Measurements from ENCODE around the gene GOLGA3.
"Not testable (repeated sequence)": the region's sequence is repeated elsewhere in the genome, so short reads cannot be mapped to it uniquely, and the experiment has no call there.

GOLGA3 gene

DNA sequence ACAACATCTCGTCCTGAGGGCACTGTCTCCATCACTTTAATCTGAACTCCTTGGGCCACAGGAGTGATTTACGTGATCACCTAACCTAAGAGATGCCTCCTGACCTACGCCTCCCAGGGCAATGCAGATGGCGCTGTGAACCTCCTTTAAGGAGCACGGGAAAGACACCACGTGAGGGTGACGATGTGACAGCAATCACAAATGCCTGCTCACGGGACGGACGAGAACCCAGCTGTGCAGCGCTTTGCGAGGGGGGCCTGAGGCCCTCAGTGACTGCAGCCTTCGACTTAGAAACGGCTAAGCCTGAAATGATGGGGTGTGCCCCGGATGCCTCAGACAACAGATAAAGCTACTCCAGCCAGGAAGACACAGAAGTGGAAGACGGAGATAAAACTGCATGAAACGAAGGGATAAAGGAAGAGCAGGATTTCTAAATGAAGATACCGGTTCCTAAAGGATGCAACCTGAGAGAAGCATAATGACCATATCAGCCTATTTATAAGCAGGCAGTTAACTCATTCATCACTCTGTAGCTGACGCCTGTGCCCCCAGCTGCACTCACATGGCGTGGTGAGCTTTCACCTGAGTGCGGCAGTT is 13.9 kb upstream of the GOLGA3 start:
- no peak for DNase-seq (ENCODE audit: low read depth)

DNA sequence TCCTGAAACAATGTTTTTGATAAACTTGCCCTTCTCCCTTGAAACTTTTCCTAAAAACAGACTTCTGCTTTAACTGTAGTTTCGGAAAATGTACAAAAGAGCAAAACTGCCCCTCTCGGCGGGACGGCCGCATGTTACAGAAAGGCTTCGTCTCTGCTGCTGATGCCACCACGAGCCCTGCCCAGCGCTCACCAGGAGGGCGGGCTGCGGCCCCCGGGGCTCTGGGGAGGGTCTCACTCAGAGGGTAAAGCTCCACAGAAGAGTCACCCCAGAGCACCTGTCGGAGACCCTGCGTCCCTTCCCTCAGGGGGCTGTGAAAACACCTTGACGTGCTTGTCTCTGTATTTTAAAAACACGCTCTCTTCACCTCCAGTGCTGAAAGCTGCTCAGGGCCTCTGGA is 12.5 kb upstream of the GOLGA3 start:
- DNase-seq (ENCODE audit: low read depth) = no peak

DNA sequence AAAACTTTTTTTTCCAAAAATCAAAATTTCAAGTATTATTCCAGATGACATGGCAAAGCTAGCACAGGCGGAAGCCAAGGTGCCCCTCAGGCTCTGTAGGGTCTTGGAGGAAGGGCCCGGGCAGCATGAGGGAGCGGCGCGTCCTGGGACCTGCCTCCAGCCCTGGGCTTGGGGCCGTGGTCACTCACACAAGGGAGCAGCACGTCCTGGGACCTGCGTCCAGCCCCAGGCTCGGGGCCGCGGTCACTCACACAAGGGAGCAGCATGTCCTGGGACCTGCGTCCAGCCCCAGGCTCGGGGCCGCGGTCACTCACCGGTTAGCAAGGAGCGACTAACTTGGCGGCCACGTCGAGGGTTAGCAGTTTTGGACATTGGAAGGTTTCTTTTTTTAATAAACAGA is 11.9 kb upstream of the GOLGA3 start:
- DNase-seq (ENCODE audit: low read depth) = no peak

DNA sequence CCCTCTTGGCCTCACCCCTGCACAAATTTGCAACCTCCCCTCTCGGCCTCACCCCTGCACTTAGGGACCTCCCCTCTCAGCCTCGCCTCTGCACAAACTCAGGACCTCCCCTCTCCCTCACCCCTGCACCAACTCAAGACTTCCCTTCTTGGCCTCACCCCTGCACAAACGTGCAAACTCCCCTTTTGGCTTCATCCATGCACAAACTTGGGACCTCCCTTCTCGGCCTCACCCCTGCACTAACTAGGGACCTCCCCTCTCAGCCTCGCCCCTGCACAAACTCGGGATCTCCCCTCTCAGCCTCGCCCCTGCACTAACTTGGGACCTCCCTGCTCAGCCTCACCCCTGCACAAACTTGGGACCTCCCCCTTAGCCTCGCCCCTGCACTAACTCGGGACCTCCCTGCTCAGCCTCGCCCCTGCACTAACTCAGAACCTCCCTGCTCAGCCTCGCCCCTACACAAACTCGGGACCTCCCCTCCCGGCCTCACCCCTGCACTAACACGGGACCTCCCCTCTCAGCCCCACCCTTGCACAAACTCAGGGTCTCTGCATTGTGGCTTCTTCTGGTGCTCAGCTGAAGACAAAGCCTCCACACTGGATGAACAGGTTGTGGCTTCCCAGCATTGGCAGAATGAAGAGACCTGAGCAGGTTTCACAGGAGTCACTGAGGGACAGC is 11.0 kb upstream of the GOLGA3 start:
- DNase-seq (ENCODE audit: low read depth) = no peak

DNA sequence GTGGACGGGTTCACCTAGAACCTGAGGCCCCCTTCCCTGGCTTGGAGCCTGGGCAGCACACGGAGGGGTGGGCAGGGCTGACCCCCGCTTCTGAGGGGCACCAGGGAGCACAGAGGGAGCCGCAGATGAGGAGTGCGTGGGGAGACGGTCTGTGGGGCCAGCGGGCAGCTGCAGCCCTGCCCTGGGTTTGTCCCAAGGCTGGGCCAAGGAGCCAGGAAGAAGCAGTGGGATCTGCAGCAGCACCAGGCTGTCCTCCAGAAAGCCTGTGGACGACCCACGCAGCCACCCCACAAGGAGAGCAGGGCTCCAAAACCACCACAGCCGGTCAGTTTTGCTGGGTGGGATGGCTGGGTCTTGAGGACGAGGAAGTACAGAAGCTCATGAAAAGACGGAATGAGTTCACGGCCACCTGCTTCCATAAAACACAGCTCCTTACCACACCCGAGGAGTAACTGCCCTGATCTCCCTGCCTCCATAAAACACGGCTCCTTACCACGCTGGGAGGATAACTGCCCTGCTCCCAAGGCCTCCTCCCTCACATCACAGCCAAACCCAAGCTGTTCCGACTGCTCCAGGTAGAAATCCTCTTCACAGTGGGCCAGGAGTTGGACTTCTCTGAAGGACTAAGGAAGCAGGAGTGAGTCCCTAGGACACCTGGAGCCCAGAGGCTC is 9.9 kb upstream of the GOLGA3 start:
- DNase-seq (ENCODE audit: low read depth) = no peak

DNA sequence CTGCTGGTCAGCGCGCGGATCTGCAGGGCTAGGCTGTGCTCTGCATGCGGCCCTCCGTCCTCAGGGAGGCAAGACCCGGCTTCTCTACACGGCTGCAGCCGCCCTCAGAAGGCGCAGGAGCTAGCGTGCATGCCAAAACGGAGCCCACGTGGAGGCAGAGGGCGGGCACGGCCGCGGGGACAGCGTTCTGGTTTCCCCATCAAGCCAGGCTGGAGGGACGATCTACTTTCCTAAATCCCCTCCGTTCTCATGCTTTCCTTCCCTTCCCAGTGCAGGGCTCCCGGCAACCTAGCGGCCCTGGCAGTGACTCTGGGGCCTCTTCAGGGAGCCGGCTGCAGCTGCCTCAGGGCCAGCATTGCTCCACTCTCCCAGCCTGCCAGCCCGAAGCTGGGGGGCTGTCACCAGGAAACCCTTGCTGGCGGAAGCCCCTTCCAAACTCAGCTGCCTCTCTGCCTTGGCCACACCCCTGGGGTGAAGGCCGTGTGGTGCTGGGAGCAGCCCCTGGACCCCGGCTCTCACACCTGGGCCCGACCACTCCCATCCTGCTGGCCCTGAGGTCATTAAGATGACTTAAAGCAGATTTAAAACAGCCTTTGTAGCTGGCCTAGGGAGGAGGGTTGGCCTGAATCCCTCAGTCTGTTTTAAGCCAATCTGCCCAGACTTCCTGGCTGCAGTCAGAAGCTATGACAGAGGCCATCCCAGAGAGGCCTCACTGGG is 9.2 kb upstream of the GOLGA3 start:
- DNase-seq (ENCODE audit: low read depth) = peak; percentile 35

DNA sequence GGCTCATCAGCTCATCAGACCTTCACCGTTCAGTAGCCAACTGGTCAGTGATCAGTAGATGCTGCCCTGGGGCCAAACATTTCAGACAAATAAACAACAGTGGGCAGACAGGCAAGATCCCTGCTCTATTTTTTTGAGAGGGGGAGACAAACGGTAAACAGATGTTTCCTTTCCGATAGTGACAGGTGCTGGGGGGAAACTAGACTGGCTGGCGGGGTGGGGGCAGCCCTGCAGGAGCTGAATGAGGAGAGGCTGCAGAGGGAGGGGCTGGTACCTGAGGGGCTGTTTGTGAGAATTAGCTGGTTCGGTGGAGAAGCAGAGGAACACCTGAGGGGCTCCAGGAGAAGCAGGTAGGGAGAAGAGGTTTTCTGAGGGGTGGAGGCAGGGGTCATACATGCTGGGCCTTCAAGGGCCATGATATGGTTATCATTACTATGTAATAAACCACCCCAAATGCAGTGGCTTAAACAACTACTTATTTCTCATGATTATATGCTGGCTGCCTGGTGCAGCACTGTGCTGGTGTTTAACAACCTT is 8.2 kb upstream of the GOLGA3 start:
- DNase-seq (ENCODE audit: low read depth) = no peak

DNA sequence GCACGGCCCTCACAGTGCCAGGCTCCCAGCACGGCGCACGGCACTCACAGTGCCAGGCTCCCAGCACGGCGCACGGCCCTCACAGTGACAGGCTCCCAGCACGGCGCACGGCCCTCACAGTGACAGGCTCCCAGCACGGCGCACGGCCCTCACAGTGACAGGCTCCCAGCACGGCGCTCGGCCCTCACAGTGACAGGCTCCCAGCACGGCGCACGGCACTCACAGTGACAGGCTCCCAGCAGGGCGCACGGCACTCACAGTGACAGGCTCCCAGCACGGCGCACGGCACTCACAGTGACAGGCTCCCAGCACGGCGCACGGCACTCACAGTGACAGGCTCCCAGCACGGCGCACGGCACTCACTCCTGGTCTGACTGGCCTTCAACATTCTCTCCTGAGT is 7.6 kb upstream of the GOLGA3 start:
- not testable (repeated sequence) for DNase-seq (ENCODE audit: low read depth)

DNA sequence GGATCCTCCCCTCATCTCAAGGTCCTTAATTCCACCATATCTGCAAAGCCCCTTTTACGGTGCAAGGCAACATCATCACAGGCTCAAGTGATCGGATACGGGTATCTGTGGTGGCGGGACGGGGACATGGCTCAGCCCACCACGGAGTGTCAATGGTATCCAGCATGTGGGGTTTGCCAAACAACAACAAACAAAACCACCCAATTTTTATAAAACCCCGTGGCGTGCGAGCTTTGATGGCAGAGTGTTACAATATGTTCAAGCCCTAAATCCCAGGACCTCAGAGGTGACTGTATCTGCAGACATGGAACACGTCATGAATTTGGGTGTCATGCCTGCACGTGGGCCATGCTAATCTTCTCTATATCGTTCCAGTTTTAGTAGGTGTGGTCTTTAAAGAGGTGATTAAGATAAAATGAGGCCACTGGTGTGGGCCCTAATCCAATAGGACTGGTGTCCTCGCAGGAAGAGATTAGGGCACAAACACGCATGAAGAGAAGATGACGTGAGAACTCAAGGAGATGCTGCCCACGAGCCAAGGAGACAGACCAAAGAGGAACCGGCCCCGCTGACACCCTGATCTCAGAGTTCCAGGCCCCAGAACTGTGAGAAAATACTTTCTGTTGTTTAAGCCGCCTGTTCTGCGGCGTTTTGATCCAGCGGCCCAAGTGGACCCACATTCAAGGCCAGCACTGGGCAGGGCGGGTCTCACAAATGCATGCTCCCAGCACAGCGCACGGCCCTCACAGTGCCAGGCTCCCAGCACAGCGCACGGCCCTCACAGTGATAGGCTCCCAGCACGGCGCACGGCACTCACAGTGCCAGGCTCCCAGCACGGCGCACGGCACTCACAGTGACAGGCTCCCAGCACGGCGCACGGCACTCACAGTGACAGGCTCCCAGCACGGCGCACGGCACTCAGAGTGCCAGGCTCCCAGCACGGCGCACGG is 6.7 kb upstream of the GOLGA3 start:
- no peak for DNase-seq (ENCODE audit: low read depth)

DNA sequence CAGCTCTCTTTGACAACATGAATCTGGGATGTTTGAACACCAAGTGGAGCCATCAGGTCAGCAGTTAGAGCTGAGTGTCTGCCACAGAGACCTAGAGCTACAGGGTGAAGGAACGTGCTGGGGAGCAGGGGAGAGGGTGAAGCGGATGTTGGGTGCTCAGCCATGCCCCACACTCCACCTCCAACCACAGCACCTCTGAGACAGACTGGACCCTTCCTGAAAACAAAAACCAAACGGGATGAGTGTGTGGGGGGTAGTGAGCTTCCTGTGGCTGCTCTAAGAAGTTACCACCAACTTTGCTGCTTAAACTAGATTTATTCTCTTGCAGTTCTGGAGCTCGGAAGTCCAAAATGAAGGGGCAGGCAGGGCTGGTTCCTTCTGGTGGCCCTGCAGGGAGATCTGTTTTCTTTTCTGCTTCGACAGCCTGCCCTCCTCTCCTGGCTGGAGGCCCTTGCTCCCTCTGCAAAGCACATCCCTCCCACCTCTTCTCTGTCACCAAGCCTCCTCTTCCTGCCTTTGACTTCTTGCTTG is 5.6 kb upstream of the GOLGA3 start:
- DNase-seq (ENCODE audit: low read depth) = no peak

DNA sequence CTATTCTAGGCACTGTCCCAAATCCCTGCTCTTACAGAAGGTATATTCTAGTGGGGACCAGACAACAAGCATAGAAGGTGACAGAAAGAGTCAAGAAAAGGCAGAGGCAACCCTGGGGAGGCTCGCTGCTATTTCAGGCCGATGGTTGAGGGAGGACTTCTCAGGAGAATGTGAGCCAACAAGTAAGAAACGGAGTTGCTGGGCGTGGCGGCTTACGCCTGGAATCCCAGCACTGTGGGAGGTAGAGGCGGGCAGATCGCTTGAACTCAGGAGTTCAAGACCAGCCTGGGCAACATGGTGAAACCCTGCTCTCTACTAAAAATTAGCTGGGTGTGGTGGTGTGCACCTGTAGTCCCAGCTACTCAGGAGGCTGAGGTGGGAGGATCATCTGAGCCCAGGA is 4.7 kb upstream of the GOLGA3 start:
- DNase-seq (ENCODE audit: low read depth) = no peak

DNA sequence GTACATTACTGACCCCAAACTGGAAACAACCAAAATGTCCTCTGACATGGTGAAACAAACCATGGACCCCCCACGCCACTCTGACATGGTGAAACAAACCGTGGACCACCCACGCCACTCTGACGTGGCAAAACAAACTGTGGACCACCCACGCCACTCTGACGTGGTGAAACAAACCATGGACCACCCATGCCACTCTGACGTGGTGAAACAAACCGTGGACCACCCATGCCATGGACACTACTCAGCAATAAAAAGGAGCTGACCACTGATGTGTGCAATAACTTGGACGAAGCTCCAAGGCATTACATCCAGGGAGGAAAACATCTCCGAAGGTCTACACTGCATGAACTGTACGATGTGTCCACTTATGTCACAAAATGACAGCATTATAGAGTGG is 3.1 kb upstream of the GOLGA3 start:
- no peak for DNase-seq (ENCODE audit: low read depth)

DNA sequence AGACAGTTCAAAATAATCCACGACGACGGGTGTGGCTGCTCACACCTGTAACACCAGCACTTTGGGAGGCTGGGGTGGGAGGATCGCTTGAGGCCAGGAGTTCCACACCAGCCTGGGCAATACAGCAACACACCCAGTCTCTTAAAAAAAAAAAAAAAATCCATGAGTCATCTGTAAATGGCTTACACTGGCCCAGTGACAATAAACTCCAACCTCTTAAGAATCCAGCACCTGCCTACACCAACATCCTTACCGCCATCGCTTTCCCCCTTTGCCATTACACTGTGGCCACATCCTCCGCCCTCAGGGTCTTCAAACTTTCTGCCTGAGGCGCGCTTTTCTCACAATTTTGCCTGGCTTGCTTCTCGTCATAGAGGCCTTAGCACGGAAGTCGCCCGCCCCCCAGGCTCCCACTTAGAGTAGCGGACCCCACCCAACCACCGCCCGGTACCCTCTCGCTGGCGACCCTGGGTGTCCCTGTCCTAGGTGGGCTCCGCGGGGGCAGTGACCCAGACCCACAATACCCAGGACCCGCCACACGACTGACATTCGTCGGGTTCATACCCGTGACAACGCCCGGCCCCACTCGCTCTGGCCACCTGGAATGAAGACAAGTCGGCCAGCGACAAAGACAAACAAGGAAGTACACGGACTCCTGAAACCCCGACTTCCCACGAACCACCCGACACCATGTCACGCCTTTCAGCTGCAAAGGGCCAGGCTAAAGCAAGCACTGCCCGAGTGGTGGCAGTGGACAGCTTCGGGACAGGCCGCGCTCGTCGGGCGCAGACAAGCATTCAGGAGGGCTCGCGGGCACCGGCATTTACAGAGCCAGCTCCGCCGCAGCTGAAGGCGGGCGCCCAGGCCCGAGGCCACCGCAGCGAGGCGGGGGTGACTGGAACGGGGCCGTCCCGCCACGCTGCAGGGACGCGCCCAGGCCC is 636 bp downstream of the GOLGA3 start:
- DNase-seq (ENCODE audit: low read depth) = peak; percentile 67

DNA sequence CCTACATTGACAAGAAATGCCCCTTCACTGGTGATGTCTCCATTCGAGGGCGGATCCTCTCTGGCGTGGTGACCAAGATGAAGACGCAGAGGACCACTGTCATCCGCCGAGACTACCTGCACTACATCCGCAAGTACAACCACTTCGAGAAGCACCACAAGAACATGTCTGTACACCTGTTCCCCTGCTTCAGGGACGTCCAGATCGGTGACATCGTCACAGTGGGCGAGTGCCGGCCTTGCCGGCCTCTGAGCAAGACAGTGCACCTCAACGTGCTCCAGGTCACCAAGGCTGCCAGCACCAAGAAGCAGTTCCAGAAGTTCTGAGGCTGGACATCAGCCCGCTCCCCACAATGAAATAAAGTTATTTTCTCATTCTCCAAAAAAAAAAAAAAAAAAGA is 2.8 kb downstream of the GOLGA3 start:
- DNase-seq (ENCODE audit: low read depth) = no peak

DNA sequence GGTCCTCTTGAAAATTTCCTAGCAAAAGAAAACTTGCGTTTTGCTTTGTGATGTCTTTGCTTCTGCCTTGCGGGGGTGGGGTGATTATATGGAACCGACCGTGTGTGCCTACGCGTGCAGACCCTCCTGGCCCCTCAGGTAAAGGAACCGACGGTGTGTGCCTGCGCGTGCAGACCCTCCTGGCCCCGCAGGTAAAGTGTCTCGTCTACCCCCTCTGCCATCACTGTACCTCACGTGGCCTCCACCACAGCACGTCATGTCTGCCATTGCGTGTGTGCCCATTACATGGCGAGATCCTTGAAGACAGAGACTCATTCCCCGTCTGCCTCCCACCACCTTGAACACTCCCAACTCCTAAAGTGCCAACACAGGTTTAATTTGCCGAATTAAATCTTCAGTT is 3.6 kb downstream of the GOLGA3 start:
- DNase-seq (ENCODE audit: low read depth) = no peak

DNA sequence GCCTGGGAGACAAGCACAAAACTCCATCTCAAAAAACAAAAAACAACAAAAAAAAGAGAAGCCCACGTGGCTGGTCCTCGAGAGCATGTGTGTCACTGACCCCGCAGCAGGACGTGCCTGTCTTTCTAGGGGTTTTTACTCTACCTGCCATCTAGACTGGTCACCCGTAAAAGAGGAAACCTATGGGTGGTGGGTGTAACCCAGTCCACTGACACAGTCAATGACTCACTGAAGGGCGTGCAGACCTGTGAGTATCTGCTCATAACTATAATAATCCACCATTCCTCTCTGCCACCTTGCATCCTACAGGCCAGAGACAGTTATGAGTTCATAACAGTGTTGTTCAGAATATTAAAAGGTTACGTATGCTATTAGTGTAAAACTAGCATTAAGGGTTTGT is 4.6 kb downstream of the GOLGA3 start:
- no peak for DNase-seq (ENCODE audit: low read depth)

DNA sequence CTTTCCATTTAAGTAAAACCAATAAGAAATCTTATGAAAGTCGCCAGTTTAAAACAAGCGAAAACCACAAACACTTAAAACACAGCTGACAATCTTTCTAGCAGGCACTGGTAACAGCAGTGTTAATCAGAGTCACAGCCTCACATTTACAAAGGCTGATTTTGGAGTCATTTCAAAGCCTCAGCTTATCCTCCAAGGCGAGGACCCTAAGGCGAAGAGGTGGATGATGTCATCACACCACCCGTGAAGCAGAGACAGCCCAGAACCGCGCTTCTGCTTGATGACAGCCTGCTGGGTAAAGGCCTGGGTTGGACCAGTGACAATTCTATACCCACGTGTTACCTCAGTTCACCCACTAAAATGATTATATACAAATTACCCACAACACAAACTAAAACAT is 10.1 kb downstream of the GOLGA3 start:
- no peak for DNase-seq (ENCODE audit: low read depth)

DNA sequence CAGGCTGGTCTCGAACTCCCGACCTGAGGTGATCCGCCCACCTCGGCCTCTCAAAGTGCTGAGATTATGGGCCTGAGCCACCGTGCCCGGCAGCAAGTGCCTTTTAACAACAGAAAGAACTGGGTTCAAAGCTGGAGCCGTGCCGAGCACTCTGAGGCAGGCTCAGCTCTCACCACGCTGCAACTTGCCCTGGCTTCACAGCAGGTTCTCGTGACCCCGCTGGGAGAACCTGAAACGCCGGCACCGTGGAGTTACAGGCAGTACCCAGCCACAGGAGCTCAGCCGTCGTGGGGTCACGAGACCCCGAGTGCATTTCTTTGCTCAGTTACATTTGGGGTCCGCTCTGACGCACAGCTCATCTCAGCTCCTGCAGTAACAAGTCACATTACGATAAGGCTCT is 14.4 kb downstream of the GOLGA3 start:
- DNase-seq (ENCODE audit: low read depth) = no peak

DNA sequence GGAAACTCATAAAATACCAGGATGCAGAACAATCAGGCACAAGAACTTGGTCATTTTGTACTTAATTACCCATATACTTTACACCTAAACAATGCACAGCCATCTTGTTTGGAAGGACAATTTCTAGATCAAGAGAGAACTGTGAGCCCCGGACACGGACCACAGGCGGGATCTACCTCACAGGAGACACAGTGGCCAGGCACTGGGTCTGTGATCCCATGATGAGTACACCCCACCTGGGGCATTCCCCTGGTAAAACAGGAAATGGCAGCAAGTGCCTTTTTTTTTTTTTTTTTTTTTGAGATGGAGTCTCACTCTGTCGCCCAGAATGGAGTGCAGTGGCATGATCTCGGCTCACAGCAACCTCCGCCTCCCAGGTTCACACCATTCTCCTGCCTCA is 15.2 kb downstream of the GOLGA3 start:
- DNase-seq (ENCODE audit: low read depth) = no peak

DNA sequence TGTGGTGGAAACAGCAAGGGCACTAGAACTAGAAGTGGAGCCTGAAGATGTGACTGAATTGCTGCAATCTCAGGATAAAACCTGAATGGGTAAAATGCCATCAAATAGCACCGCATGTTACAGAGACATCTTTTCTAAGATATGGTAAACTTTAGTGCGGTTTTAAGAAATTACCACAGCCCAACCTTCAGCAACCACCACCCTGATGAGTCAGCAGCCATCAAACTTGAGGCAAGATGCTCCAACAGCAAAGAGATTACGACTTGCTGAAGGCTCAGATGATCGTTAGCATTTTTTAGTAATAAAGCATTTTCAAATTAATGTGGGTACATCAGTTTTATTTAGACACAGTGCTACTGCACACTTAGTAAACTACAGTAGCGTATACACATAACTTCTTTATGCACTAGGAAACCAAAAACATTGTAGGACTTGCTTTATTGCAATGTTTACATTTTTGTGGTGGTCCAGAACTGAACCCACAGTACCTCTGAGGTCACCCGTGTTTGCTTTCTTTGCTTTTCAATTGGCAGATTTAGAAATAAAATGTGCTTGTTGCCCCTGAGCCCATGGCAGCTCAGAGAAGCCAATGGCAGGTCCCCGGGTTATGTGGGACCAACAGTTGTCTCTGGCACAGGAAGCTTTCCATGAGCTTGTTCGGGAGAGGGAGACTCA is 15.9 kb downstream of the GOLGA3 start:
- peak; percentile 36 for DNase-seq (ENCODE audit: low read depth)
